GM12875 (cell line): ENCODE results near the gene IGF2R.
"Not testable (repeated sequence)": the region's sequence is repeated elsewhere in the genome, so short reads cannot be mapped to it uniquely, and the experiment has no call there.

Experiments used
- H3K4me3 ChIP-seq: one replicate; pipeline ENCODE4 v1.5.1; 2011; ENCODE audit warnings: low read depth, low read length, control low read depth
- CTCF ChIP-seq: IDR thresholded peaks from 2 replicates; pipeline ENCODE4 v1.5.1; 2011; ENCODE audit warnings: low read depth, mild to moderate bottlenecking, control low read depth, inconsistent platforms, low read length, moderate library complexity, borderline replicate concordance; ENCODE audit not compliant: insufficient read depth

The IGF2R gene

GRCh38 chr6:160085713-160086505 is 117.0 kb downstream of the IGF2R start:
- TF ChIP-seq CTCF, result no peak
- no peak overlapping the region for H3K4me3 ChIP-seq

- no peak for TF ChIP-seq CTCF
- no peak overlapping the region for H3K4me3 ChIP-seq
Measured at GRCh38 chr6:160086754-160087153, 117.9 kb downstream of the IGF2R start.

- H3K4me3 ChIP-seq, result no peak overlapping the region
- peak; percentile 34; the same call in 1 of the 2 replicates for TF ChIP-seq CTCF
Measured at GRCh38 chr6:160088069-160088783, 119.3 kb downstream of the IGF2R start.

- no peak overlapping the region for H3K4me3 ChIP-seq
- no peak for TF ChIP-seq CTCF
Measured at GRCh38 chr6:160088784-160089533, 120.1 kb downstream of the IGF2R start.

- H3K4me3 ChIP-seq, result no peak overlapping the region
- no peak for TF ChIP-seq CTCF
Measured at GRCh38 chr6:160089534-160089897, 120.6 kb downstream of the IGF2R start.

GRCh38 chr6:160090442-160091239 is 121.8 kb downstream of the IGF2R start:
- H3K4me3 ChIP-seq, result not testable (repeated sequence)

GRCh38 chr6:160092176-160092575 is 123.3 kb downstream of the IGF2R start:
- H3K4me3 ChIP-seq, result not testable (repeated sequence)
